Stimulated activated CD8-positive, alpha-beta memory T cell treated with anti-CD3 and anti-CD28 coated beads, Interleukin-15, amount 100 ng/mL, for 24 hours (primary cell): Measurements from ENCODE around the gene NSUN2.
A peak's percentile ranks its signal among the peaks of the same experiment; 100 is the strongest.

Experiments used
- DNase-seq: peaks from one replicate; pipeline ENCODE4 v3.0.0-alpha.2; 2020; ENCODE audit warnings: low read depth

Gene NSUN2

GRCh38 chr5:6644794-6645241 is 12.0 kb upstream of the NSUN2 start:
- no peak for DNase-seq

DNA sequence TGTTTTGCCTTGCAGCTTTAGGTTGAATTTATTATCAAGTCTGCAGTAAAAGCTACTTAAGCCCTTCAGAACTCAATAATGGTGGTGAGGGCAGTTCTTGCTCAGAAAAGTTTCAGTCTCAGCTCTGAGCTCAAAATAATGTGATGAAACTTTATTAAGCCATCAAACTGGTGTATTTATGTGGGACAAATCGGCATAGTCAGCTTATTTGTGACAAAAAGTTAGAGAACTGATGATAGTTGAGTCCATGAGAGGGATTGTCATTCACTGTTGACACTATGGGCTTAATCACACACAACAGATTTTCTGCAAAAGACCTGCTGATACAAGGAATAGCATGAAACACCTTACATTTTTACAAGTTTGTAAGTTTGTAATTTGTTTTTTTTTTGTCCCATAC is 9.8 kb upstream of the NSUN2 start:
- DNase-seq: no peak

- no peak for DNase-seq
Measured at GRCh38 chr5:6638236-6638635, 5.4 kb upstream of the NSUN2 start.

DNA sequence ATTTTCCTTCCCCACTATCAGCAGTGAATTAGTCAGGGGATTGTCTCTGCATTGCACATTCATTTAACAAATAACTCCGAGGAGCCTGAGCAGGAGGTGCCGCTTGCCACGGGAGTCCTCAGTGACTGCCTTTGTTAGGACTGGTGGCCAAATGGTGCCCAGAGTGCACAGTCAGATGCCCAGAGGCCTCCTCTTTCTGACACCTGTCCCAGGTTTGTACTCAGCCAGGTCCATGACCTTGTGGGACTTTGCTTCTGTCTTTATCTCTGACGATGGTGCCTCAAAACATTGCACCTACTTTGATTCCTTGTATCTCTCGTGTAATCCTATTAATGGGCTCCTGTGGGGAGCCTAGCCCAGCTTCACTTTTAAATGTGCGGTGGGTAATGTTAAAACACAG is 4.7 kb upstream of the NSUN2 start:
- no peak for DNase-seq

- no peak for DNase-seq
Measured at GRCh38 chr5:6637022-6637421, 4.2 kb upstream of the NSUN2 start.

DNA sequence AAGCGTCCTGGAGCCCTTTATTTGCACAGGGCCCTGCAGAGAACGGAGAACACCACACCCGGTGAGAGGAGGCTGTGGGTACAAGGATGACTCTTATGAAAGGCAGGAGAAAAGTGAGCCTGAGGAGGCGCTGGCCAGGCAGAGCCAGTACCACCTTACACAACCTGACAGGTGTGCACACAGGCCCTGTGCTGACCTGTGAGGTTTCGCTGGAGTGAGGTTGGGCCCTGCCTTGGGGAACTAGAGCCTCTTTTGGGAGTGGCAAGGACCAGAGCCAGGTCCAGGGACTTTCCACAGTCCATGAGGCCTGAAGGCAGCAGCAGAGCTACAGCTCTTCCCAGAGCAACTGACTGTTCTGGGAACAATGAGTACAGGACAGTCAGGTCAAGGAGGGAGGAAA is 3.4 kb upstream of the NSUN2 start:
- no peak for DNase-seq

DNA sequence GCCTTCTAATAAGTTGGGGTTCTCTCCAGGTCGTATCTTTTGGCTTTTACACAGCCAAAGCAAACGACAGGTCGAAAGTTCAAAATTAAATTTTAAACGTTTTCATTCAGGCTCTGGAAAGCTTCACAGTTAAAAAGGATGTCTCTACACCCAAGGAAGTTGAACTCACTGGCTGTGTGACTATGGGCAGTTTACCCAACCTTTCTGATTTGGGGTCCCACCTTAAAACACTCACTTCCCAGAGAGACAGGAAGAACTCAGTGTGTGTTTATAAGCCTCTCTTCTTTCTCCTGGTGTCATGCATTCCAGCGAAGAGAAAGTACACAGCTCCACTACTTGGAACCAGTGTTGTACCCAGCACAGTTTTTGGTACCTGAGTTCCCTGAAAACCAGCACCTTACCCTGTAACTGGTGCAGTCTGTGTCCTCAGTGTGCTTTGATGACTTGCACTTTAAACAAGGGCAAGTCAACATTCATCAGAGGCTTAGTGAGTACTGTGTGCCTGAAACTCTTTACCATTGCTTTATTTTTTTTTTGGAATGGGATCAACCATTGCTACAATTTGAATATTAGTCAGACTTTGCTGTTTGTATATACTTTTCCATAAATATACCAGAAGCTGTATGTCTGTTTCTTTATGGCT is 2.1 kb upstream of the NSUN2 start:
- no peak for DNase-seq

- no peak for DNase-seq
Measured at GRCh38 chr5:6634306-6634705, 1.5 kb upstream of the NSUN2 start.

- peak; percentile 3 for DNase-seq
Measured at GRCh38 chr5:6633469-6634245, 813 bp upstream of the NSUN2 start.

DNA sequence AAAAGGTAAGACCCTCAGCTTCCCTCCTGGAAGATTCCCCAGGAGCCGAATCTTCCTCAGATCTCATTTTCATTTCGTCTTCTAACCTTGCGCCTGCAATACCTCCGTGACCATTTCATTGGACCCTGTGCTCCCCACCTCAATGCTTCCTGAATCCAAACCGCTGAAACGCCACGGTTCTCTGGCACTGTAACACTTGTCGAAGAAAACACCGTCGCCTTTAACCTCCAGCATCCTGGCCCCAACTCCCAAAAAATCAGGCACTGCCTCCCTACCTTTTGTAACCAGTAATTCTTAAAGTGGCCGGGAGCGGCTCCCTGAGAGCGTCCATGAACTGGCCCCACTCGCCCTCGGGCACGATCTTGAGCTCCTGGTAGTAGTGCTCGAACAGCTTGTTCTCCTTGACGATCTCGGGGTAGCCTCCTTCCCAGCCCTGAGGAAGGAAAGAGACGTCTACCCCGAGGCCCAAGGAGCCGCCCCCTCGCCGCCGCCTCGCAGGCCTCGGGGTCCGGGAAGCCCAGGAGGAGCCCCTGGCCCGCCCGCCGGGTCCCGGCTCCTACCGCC is 438 bp downstream of the NSUN2 start:
- DNase-seq: no peak

- no peak for DNase-seq
Measured at GRCh38 chr5:6631441-6631840, 1.4 kb downstream of the NSUN2 start.

DNA sequence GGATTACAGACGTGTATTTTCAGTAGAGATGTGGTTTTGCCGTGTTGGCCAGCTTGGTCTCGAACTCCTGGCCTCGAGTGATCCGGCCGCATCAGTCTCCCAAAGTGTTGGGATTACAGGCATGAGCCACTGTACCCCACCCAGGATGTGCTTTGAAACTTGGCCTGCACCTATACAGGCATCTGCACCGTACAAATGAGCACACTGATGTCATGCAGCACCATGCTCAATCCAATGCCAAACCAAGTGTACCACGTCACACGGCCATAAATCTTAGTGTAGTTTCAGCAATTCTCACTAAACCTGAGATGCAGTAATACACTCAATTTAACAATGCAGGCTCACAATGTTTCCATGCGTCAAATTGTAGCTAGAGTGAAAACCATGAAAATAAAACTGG is 6.3 kb downstream of the NSUN2 start:
- no peak for DNase-seq

- DNase-seq: no peak
Measured at GRCh38 chr5:6623941-6624340, 8.9 kb downstream of the NSUN2 start.

DNA sequence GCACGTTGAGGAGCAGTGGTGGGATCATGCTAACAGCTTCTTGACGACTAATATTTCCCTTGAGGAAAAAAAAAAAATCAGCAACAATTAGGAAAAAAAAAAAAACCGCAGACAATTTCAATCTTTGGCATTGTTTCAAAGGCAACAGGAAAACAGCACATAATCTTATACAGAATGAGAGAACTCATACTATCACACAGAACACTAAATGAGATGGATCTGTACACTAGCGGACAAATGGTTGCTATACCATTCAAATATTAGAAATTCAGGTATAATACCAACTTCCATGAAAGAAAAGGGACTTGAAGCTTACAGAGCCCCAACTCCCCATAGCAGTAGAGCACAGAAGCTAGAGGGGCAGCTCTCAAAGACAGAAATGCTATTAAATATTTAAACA is 9.6 kb downstream of the NSUN2 start:
- DNase-seq: no peak

DNA sequence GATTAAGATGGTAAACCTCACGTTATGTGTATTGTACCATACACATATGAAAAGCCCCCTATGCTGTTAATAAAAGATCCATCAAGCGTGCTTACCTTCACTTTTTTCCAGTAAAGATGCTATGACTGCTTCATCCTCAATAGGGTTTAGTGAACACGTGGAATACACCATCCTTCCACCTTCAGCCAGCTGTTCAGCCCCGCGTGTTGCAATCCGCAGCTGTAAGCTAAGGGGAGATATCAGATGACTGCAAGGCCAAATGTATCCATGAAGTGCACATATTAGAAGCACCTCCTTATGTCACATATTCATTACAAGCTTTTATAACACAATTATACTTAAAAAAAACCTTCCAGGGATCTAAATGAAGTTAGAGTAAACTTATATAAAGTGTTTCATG is 16.2 kb downstream of the NSUN2 start:
- no peak for DNase-seq

DNA sequence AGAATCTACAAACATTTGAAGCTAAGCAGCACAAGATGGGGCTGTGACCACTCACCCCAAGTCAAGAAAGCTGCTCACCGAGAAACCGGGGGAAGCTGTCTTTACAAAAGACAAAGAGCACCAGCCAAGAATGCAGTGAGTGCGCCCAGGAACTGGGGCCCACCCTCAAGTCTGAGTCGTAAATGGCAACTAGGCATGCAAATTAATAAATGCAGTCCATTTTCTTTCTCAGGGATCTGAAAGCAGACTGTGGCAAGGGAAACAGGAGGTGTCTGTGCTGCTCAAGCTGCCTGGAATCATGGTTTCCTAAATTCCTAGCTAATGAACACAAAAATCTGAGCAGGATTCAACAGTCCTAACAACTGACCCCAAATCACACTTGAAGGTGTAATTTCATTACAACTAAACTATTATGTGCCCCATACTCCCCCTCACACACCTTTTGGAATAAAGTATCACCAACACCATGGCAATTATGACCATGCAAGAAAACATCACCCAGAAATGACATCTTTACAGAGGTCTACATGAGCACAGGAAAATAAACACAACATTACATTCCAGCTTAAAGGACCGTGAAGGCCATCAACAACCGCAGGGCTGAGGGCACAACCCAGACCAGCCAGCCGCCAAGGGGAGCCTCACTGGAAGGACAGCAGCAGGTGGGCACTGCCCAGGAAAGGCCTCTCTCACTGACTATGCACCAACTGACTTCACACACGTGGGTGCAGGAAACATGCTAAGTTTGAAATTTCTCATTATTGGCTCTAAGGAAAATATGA is 17.6 kb downstream of the NSUN2 start:
- no peak for DNase-seq

DNA sequence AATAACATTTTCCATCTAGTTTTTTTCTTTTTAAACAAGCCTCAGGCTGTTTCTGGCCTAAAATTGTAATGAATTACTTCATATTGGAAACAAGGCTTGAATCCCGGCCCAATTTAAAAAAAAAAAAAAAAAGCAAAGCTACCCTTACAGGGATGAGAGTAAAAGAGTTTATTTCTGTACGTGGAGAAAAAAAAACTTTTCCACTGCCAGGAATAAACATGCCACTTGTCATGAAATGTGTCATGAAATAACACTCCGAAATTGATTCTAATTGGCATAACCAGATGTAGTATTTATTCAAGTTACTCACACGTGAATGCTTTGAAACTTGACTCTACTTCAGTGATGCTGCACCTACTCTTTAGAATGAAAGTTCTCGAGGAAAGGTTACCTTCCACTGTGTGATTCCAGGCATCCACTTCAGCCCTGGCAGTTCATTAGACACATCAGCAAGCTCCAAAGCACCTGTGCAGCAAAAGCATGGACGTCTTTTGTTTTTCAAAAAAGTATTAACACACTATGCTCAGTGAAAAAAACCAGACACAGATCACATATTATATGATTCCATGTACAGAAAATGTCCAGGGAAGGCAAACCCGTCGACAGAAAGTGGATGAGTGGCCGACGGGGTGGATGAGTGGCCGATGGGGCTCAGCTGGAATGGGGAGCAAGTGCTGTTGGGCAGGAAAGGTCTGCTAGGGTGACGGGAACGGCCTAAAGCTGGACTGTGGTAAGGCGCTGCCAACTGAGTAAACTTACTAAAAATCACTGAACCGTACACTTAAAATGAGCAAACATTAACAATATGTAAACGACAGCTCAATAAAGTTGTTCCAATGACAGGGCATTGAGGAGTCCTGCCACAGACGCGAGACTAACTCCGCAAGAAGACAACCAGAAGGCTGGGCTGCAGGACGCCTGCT is 21.2 kb downstream of the NSUN2 start:
- no peak for DNase-seq

- DNase-seq: no peak
Measured at GRCh38 chr5:6608016-6608415, 24.8 kb downstream of the NSUN2 start.

- DNase-seq: no peak
Measured at GRCh38 chr5:6607559-6607936, 25.3 kb downstream of the NSUN2 start.

GRCh38 chr5:6606884-6607558 is 25.8 kb downstream of the NSUN2 start:
- no peak for DNase-seq

- DNase-seq: no peak
Measured at GRCh38 chr5:6604946-6605345, 27.9 kb downstream of the NSUN2 start.
